Medulla oblongata (tissue), 1 donor: ENCODE results near the gene HARS2.
"Not testable (repeated sequence)": the region's sequence is repeated elsewhere in the genome, so short reads cannot be mapped to it uniquely, and the experiment has no call there.

ENCODE experiments used
- DNase-seq: peaks from one replicate; pipeline ENCODE4 v3.0.0-alpha.2; 2015; ENCODE audit errors: extremely low spot score

Gene HARS2, protein sequence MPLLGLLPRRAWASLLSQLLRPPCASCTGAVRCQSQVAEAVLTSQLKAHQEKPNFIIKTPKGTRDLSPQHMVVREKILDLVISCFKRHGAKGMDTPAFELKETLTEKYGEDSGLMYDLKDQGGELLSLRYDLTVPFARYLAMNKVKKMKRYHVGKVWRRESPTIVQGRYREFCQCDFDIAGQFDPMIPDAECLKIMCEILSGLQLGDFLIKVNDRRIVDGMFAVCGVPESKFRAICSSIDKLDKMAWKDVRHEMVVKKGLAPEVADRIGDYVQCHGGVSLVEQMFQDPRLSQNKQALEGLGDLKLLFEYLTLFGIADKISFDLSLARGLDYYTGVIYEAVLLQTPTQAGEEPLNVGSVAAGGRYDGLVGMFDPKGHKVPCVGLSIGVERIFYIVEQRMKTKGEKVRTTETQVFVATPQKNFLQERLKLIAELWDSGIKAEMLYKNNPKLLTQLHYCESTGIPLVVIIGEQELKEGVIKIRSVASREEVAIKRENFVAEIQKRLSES

DNA sequence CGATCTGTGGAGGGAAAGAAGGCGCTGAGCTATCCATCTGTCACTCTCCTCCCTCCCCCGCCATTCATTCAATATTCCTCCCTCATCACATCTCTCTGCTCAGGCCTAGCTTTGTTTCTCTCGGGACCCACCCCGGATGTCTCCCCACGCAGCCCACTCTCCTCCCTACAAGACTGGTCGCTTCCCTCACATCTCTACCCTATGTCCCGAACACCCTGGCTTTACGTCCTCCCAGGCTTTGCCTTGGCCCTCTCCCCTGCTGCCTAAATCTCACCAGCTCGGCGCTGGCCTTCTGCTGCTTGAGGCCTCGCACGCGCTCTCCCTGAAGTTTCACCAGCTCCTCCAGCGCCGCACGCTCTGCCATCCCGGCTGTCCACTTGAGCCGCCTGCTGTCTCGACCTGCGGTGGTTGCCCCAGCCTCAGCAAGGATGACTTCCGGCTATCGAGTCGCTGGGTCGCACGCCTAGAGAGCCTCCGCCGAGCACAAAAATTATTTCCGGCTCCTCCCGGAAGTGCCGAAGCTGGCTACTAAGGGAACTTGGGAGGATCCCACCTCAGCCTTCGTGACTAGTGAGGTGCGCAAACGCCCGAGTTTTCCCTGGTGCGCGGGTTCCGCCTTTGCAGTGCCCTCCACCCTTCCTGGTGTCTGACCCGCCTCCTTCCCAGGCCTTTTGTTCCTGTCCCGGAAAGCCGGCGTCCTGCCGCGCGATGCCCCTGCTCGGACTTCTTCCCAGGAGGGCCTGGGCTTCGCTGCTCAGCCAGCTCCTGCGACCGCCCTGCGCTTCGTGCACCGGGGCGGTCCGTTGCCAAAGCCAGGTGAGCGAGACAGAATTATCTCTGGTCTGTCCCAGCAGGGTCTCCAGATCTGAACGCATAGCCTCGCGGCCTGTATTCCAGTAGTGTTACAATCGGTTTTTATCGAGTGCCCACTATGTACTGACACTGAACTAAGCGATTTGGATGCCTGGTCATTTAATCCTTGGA, at the start of gene HARS2, which contains the start of gene HARS1:
HARS2 (plus strand) TSS at position 515 of the 984 bp plus-strand sequence; CDS start at position 709, 194 bp downstream.
HARS1 (minus strand) TSS at position 430 of the 984 bp plus-strand sequence; CDS start at position 364, 66 bp downstream.
- DNase-seq, result peak; percentile 94

DNA sequence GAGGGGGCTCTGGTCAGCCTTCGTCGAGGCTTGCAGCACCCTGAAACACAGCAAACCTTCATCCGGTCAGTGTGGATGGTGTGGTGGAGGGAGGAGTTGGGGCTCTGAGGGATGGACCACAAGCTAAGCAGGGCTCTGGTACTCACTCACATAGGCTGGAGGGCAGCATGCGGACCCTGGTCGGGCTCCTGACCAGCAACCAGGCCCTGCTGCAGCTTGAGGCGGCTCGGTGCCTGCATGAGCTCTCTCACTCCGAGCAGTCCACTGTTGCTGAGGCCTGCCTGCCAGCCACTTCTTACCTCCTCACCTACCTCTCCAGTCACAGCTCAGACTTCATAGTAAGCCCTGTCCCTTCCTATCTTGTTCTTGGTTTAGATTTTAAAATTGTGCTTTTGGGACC, 49.5 kb upstream of the HARS2 start:
- no peak for DNase-seq

DNA sequence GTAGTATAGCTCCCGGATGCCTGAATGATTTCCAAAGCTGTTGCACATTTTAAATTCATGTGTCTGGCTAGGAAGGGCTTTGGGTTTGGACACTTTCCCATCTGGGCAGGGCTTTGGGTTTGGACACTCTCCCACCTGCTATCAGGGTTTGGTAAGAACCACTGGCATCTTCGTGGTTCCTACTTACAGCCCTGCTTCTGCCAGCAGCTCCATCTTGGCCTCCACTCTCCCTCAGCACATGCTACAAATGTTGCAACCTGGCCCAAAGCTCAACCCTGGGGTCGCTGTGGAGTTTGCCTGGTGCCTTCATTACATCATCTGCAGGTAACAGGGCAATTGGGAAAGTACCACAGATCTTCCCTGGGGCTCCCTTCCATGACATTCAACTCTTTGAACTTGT, 48.5 kb upstream of the HARS2 start:
- DNase-seq, result no peak

DNA sequence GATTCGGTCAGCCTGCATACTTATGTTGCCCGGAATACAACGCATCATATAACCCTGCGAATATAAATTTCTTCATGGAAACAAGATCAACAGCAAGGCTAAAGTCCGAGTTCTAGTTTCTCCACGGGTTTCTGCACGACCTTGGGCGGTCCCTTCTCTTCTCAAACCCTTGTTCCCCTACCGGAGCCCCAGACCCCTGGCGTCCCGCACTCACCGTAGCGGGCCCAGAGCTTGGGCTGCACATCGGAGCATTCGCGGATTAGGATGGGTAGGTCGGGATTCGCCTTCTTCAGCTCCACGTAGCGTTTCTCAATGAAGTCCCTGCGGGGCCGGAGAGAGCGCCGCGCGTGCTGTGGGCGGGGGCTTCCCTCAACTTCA, 44.2 kb upstream of the HARS2 start:
- no peak for DNase-seq

DNA sequence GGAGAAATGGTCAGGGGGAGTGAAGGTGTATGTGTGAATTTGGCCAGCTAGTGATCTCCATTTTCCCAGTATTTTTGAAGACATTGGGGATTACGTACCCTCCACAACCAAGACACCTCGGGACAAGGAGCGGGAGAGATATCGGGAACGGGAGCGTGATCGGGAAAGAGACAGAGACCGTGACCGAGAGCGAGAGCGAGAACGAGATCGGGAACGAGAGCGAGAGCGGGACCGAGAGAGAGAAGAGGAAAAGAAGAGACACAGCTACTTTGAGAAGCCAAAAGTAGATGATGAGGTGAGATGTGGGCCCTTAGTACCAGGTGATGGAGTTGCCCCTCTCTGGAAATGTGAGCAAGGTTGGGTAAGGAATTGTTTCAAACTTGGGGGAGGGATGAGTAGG, 32.4 kb upstream of the HARS2 start:
- no peak for DNase-seq

DNA sequence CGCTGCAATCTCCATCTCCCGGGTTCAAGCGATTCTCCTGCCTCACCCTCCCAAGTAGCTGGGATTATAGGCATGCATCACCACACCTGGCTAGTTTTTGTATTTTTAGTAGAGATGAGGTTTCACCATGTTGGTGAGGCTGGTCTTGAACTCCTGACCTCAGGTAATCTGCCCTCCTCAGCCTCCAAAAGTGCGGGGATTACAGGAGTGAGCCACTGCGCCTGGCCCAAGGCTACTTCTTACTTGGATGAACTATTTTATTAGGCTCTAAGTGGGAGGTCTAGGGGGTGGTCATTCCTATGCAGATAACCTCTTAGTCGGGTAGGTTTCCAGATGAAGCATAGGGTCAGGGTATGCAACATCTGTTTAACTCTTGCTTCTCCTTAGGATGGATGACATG, 30.9 kb upstream of the HARS2 start:
- DNase-seq, result not testable (repeated sequence)

DNA sequence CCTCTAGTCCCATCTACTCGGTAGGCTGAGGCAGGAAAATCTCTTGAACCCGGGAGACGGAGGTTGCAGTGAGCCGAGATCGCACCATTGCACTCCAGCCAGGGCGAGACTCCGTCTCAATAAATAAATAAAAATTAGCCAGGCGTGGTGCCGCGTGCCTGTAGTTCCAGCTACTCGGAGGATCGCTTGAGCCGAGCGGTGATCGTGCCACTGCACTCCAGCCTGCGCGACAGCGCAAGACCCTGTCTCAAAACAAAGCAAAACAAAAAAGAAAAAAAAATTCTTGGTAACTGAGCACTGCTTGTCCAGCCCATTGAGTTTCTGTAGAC, 27.3 kb upstream of the HARS2 start:
- DNase-seq, result no peak

DNA sequence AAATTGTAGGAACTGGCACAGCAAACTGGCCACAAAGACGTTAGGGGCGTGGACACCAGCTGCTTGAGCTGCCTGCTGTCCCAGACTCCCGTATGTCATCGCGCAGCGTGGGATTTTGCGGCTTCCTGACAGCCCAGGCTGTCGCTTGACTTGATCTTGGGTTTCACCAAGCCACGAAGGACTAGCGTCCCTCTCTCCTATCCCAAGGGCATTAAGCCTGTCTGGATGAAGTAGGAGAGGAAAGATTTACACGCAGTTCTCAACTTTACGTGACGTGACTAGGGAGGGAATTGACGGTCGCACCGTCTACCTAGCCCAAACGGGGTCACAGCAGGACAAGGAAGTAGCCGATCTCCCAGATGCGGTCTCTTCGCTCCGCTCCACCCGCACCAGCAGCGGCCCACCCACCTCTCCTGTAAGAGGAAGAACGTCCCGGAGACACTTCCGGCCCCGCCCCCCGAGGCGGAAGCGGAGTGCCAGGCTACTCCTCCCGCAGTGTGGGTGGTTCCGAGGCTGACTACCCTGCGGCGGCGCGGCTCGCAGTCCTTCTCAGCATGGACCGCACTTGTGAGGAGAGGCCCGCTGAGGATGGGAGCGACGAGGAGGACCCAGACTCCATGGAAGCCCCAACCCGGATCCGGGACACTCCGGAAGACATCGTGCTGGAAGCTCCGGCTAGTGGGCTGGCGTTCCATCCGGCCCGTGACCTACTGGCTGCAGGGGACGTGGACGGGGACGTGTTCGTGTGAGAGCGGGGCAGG, 26.7 kb upstream of the HARS2 start, which contains the start of gene WDR55:
WDR55 (plus strand) TSS at position 546 of the 761 bp plus-strand sequence; CDS start at position 555, 9 bp downstream.
- DNase-seq, result peak; percentile 97

DNA sequence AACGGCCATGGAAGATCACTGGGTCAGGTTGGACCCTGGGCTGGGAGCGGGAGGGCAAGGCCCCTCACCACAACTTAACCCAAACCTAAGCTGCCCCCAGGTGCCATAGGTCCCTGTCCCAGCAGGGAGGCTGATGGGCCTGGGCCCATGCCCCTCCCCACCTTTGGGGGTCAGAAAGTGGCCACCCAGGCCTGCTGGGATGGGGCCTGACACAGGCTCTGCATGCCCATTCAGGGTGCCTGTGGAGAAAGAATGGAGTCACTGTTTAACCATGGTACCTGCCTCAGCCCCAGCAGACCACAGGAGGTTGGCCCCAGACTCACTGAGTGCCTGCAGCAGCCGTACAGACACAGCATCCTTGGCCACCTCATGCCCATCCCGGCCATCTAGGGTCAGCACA, 20.2 kb upstream of the HARS2 start:
- DNase-seq, result not testable (repeated sequence)

DNA sequence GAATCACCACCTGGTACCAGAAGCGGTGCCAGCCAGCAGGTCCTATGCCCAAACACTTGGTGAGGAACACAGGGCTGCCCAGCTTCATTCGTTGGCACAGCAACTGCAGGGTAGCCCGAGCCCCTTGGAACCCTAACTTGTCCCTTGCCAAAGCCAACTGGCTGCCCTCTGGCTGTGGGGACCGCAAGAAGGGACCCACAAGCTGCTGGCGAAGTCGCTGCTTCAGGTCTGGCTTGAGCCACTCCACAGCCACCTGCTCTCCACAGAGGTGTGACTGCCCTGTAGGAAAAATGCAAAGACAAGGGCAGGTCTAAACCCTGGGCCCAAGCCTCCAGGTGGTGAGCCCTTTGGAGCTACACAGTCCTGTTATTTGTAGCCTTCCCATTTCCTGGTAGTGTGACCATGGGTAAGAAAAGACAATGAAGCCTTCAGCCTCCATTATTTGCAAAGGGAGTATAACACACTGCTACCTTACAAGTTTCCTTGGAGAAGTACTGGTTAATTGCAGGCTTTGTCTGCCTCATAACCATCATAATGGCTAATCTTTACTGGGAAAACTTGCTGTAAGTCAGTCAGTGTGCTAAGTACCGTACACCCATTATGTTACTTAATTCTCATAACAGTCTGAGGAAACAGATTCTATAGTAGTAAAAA, 19.7 kb upstream of the HARS2 start:
- no peak for DNase-seq

DNA sequence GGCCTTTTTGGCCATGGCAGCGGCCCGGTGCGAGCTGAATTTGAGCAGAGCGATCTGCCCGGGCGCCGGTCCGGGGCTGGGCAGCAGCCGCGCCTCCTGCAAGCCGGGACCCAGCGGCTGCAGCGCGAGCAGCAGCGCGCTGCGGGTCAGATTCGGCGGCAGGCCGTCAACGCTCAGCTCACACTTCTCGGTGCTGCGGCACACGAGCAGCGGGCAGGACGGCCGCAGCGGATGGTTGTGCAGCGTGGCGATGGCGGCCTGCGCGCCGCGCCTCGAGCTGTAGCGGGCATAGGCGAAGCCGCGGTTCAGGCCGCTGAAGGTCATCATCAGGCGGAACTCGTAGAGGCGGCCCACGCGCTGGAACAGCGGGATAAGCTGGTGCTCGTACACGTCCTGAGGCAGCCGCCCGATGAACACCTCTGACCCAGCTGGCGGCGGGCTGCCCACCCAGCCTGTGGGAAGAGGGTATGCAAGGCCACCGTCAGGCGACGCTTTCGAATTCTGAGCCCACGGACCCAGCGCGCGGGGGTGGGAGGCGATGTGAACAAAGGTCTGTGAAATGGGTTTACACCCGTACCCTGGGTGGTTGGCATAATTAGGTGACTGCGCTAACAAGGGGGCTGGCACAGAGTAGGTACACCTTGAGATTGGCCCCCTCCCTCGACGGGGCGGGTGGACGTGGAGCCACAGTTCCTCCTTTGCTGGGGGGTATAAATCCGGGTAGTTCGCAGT, 18.6 kb upstream of the HARS2 start:
- no peak for DNase-seq

DNA sequence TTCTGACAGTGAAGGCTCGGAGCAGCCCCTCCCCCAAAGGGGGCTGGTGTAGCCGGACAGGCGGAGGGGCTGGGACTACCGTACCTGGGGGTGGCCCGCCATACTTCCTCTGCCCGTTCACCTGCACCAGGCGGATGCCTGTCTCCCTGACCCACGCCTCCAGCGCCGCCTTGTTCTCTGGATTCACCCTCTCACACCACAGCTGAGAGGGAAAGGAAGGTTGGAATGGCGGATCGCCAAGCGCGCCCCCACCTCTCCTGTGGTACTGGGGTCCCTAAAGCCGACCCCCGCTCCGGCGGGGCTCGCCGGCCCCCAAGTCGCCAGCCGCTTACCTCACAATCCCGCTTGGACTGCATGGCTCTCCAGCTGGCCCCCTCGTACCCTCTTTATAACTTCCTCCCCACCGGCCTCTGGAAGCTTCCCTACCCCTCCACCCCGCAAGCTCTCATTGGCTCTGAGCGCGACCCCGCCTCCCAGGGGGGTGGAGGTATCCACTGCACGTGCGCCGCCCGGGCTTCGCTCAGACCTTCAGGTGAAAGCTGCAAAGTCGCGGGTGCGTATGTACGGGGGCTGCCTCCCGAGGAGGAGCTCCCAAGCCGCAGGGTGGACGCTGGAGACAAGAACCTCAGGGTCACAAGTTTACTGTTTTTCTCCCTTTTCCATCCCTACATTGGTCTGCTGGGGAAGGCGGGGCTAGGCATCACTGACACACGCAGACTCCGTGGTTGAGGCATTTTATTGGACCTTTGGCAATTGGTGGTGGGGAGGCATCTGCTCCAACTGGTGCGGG, 17.9 kb upstream of the HARS2 start, which contains the start of gene DND1:
DND1 (minus strand) TSS at position 390 of the 790 bp plus-strand sequence; CDS start at position 356, 34 bp downstream.
- no peak for DNase-seq

DNA sequence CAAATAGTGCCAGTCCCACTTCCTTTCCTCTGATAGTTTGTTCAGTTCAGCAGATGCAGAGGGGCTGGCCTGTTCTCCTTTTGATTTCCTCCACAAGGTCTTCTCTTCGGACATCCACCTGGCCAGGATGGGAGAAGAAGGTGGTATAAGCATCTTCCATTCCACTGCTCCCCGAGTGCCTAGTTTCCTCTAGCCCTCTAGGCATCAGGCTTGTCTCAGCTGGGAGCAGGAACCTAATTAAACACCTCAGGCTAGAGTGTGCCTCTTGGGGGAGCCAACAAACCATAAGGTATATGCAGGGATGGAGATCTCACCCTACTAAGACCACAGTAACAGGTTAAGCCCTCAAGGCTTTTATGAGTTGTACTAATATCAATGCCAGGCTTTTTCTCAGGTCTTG, 17.0 kb upstream of the HARS2 start:
- DNase-seq, result no peak

DNA sequence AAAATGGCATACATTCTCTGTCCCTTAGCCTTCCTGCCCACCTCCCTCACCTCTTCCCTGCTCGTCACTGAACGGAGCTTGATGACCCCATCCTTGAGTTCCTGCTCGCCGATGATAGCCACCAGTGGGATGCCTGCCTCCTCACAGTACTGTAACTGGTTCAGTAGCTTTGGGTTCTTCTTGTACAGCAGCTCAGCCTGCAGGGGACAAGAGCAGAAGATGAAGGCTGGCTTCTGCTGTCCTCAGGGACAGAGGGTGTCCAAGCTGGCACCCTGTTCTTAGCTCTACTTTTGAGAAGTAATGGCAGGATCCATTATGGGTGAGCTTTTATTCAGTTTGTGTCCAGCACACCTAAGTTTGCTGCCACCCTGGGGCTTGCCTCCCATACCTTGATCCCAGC, 16.6 kb upstream of the HARS2 start:
- DNase-seq, result no peak

DNA sequence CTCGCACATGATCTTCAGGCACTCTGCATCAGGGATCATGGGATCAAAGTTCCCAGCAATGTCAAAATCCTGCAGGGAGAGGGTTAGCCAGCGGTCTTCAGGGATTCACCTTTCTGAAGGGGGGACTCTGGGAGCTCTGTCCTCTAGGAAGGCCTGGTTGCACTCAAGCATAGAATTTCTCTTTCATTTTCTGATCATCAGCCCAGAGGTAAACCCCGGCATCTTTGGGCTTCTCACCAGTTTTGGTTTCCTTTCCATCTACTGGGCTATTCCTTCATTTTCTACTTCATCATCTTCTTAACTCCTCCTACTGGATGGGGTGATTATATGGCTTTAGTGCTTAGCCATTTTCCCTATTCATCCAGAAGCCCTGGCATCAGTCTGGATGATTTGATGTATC, 13.3 kb upstream of the HARS2 start:
- no peak for DNase-seq

DNA sequence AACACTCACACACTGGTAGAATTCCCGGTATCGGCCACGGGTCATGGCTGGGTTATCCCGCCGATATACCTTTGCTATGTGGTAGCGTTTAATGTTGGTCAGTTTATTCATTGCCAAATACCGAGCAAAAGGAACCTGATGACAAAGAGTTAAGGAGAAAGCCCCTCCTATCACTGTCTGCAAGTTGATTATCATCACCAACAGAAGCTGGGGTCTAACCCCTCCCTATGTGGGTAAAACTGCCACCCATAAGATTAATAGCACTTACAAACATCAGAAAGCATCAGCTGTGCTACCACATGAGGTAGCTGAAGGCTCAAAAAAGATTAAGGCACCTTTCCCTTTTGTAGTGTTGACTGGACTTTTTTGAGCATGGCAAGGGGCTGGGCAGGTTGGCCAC, 12.3 kb upstream of the HARS2 start:
- no peak for DNase-seq

DNA sequence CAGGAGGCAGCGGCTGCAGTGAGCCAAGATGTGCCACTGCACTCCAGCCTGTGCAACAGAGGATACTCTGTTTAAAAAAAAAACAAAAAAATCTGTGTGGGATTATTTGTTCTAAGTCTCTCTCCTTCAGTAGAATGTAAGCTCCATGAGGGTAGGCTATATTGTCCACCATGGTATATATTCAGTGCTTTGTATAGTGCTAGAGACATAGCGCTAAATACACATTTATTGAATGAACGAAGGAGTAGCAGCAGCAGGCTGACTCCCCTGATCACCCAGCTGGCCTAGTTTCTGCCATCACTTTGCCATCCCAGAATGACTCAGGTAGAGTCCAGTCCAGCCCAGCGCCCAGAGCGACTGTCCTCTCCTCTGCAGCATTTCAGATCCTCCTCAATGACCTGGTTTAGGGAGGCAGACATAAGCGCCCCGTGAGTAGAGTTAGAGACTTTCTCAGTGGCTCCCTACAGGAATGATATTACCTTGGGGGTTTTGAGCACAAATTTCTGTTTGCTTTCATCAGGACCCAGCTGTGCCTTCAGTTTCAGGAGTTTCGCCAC, 801 bp upstream of the HARS2 start:
- no peak for DNase-seq

DNA sequence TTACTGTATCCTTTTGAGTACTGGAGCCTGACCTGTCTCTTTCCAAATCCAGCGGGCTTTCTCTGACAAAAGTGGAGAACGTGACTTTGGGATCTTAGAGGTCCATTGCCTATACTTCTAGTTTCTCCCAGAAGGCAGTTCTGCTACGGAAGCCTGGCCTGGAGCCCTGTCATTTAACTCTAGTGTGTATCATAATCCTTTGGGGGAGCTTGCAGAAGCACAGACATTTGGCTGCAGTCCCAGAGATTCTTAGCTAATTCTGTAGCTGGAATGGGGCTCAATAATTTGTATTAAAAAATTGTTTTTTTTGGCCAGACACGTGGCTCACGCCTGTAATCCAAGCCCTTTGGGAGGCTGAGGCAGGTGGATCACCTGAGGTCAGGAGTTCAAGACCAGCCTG, 3.0 kb downstream of the HARS2 start:
- DNase-seq, result no peak

DNA sequence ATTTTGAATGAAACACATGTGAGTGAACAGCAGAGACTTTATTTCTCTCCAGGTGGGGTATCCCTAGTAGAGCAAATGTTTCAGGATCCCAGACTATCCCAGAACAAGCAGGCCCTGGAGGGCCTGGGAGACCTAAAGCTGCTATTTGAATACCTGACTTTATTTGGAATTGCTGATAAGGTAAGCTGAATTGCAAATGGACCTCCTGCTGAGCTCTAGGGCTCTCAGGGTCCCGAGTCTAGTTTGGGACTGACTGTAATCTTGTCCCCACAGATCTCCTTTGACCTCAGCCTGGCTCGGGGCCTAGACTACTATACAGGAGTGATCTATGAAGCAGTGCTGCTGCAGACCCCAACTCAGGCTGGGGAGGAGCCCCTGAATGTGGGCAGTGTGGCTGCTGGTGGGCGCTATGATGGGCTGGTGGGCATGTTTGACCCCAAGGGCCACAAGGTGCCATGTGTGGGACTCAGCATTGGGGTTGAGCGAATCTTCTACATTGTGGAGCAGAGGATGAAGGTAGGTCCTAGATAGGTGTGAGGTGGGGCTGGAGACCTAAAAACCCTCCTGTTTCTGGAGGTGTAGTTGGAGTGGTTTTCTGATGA, 5.7 kb downstream of the HARS2 start:
- no peak for DNase-seq
